Measurements from ENCODE around the gene AHCYL2. TPM values are rescaled to one million over a fixed set of nuclear protein-coding genes. Genes with fewer than 3 reads are reported as not detected.

AHCYL2 gene
- total and polyA plus RNA-seq, 2 experiments from 2014 or later = 7.8 to 29.4 TPM

DNA sequence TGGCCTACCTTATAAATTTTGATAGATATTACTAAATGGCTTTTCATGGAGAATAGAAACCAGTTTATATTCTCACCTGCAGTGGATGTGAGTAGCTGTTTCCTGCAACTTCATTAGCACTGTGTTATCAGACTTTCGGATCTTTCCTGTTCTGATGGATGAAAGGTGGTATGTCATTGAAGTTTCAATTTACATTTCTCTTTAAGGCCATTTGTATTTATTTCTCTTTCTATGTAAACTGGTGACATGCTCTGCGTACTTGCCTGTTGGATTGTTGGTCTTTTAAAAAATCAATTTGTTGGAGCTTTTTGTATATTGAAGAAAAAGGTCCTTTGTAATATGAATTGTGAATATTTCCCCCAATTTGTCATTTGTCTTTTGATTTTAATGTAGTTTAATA is 113.6 kb downstream of the AHCYL2 start:
- H3K79me2 ChIP-seq (replicated peaks; ENCODE audit: insufficient read depth) = no peaks in the 10 kb centered on the region
- Mint-ChIP-seq H3K9me3 (no peaks in the 10 kb centered on the region), H3K36me3 (ENCODE audit: low read depth) (no peaks in the 10 kb centered on the region), H3K27ac (no peak overlapping the region), H3K4me3 (no peak overlapping the region), H3K27me3 (ENCODE audit: insufficient read depth, low read depth, poor library complexity) (peaks cover 2% of the 10 kb centered on the region), H3K4me1 (peaks cover 19% of the 10 kb centered on the region)
- no peaks in the 10 kb centered on the region for H3K27me3 ChIP-seq (ENCODE audit: insufficient read depth)
- no peaks in the 10 kb centered on the region for H4K20me1 ChIP-seq (replicated peaks; ENCODE audit: insufficient read depth)
- DNase-seq (ENCODE audit: low spot score) = no peak
- ATAC-seq = no peak
- no peaks in the 10 kb centered on the region for H3K9me2 ChIP-seq (ENCODE audit: insufficient read depth)
- no peaks in the 10 kb centered on the region for H3K36me3 ChIP-seq (ENCODE audit: insufficient read depth)
- no peak for TF ChIP-seq JUNB (IDR thresholded peaks at IDR 0.05; ENCODE audit: unreplicated experiment)
- TF ChIP-seq STAT1 (IDR thresholded peaks at IDR 0.05; ENCODE audit: unreplicated experiment) = no peak
- no peak for TF ChIP-seq POLR2AphosphoS5 (IDR thresholded peaks at IDR 0.05; ENCODE audit: low read depth)
- TF ChIP-seq, protein P1, sequence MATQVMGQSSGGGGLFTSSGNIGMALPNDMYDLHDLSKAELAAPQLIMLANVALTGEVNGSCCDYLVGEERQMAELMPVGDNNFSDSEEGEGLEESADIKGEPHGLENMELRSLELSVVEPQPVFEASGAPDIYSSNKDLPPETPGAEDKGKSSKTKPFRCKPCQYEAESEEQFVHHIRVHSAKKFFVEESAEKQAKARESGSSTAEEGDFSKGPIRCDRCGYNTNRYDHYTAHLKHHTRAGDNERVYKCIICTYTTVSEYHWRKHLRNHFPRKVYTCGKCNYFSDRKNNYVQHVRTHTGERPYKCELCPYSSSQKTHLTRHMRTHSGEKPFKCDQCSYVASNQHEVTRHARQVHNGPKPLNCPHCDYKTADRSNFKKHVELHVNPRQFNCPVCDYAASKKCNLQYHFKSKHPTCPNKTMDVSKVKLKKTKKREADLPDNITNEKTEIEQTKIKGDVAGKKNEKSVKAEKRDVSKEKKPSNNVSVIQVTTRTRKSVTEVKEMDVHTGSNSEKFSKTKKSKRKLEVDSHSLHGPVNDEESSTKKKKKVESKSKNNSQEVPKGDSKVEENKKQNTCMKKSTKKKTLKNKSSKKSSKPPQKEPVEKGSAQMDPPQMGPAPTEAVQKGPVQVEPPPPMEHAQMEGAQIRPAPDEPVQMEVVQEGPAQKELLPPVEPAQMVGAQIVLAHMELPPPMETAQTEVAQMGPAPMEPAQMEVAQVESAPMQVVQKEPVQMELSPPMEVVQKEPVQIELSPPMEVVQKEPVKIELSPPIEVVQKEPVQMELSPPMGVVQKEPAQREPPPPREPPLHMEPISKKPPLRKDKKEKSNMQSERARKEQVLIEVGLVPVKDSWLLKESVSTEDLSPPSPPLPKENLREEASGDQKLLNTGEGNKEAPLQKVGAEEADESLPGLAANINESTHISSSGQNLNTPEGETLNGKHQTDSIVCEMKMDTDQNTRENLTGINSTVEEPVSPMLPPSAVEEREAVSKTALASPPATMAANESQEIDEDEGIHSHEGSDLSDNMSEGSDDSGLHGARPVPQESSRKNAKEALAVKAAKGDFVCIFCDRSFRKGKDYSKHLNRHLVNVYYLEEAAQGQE (IDR thresholded peaks at IDR 0.05; ENCODE audit: unreplicated experiment) = no peak
- TF ChIP-seq CREB1 (CRISPR knock-in tag; IDR thresholded peaks at IDR 0.05; ENCODE audit: low read depth) = no peak
- TF ChIP-seq, protein P2, sequence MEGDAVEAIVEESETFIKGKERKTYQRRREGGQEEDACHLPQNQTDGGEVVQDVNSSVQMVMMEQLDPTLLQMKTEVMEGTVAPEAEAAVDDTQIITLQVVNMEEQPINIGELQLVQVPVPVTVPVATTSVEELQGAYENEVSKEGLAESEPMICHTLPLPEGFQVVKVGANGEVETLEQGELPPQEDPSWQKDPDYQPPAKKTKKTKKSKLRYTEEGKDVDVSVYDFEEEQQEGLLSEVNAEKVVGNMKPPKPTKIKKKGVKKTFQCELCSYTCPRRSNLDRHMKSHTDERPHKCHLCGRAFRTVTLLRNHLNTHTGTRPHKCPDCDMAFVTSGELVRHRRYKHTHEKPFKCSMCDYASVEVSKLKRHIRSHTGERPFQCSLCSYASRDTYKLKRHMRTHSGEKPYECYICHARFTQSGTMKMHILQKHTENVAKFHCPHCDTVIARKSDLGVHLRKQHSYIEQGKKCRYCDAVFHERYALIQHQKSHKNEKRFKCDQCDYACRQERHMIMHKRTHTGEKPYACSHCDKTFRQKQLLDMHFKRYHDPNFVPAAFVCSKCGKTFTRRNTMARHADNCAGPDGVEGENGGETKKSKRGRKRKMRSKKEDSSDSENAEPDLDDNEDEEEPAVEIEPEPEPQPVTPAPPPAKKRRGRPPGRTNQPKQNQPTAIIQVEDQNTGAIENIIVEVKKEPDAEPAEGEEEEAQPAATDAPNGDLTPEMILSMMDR (conservative IDR thresholded peaks at IDR 0.05; ENCODE audit: low read depth in 2 of 2) = no peak
- no peak for TF ChIP-seq EZH2phosphoT487 (IDR thresholded peaks at IDR 0.05; ENCODE audit: unreplicated experiment)
- TF ChIP-seq, protein P3, sequence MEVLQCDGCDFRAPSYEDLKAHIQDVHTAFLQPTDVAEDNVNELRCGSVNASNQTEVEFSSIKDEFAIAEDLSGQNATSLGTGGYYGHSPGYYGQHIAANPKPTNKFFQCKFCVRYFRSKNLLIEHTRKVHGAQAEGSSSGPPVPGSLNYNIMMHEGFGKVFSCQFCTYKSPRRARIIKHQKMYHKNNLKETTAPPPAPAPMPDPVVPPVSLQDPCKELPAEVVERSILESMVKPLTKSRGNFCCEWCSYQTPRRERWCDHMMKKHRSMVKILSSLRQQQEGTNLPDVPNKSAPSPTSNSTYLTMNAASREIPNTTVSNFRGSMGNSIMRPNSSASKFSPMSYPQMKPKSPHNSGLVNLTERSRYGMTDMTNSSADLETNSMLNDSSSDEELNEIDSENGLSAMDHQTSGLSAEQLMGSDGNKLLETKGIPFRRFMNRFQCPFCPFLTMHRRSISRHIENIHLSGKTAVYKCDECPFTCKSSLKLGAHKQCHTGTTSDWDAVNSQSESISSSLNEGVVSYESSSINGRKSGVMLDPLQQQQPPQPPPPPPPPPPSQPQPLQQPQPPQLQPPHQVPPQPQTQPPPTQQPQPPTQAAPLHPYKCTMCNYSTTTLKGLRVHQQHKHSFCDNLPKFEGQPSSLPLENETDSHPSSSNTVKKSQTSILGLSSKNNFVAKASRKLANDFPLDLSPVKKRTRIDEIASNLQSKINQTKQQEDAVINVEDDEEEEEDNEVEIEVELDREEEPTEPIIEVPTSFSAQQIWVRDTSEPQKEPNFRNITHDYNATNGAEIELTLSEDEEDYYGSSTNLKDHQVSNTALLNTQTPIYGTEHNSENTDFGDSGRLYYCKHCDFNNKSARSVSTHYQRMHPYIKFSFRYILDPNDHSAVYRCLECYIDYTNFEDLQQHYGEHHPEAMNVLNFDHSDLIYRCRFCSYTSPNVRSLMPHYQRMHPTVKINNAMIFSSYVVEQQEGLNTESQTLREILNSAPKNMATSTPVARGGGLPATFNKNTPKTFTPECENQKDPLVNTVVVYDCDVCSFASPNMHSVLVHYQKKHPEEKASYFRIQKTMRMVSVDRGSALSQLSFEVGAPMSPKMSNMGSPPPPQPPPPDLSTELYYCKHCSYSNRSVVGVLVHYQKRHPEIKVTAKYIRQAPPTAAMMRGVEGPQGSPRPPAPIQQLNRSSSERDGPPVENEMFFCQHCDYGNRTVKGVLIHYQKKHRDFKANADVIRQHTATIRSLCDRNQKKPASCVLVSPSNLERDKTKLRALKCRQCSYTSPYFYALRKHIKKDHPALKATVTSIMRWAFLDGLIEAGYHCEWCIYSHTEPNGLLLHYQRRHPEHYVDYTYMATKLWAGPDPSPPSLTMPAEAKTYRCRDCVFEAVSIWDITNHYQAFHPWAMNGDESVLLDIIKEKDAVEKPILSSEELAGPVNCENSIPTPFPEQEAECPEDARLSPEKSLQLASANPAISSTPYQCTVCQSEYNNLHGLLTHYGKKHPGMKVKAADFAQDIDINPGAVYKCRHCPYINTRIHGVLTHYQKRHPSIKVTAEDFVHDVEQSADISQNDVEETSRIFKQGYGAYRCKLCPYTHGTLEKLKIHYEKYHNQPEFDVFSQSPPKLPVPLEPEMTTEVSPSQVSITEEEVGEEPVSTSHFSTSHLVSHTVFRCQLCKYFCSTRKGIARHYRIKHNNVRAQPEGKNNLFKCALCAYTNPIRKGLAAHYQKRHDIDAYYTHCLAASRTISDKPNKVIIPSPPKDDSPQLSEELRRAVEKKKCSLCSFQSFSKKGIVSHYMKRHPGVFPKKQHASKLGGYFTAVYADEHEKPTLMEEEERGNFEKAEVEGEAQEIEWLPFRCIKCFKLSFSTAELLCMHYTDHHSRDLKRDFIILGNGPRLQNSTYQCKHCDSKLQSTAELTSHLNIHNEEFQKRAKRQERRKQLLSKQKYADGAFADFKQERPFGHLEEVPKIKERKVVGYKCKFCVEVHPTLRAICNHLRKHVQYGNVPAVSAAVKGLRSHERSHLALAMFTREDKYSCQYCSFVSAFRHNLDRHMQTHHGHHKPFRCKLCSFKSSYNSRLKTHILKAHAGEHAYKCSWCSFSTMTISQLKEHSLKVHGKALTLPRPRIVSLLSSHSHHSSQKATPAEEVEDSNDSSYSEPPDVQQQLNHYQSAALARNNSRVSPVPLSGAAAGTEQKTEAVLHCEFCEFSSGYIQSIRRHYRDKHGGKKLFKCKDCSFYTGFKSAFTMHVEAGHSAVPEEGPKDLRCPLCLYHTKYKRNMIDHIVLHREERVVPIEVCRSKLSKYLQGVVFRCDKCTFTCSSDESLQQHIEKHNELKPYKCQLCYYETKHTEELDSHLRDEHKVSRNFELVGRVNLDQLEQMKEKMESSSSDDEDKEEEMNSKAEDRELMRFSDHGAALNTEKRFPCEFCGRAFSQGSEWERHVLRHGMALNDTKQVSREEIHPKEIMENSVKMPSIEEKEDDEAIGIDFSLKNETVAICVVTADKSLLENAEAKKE (CRISPR knock-in tag; IDR thresholded peaks at IDR 0.05) = no peak
- TF ChIP-seq EZH2 (IDR thresholded peaks at IDR 0.05; ENCODE audit: low read depth, unreplicated experiment) = no peak
- TF ChIP-seq, protein P4, sequence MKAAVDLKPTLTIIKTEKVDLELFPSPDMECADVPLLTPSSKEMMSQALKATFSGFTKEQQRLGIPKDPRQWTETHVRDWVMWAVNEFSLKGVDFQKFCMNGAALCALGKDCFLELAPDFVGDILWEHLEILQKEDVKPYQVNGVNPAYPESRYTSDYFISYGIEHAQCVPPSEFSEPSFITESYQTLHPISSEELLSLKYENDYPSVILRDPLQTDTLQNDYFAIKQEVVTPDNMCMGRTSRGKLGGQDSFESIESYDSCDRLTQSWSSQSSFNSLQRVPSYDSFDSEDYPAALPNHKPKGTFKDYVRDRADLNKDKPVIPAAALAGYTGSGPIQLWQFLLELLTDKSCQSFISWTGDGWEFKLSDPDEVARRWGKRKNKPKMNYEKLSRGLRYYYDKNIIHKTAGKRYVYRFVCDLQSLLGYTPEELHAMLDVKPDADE (IDR thresholded peaks at IDR 0.05) = no peak
- no peak for TF ChIP-seq NANOG (IDR thresholded peaks at IDR 0.05; ENCODE audit: borderline replicate concordance)
- TF ChIP-seq ZNF114 (CRISPR knock-in tag; IDR thresholded peaks at IDR 0.05) = no peak
- TF ChIP-seq ZNF331 (CRISPR knock-in tag; IDR thresholded peaks at IDR 0.05; ENCODE audit: low read depth) = no peak
- no peak overlapping the region for H3K27ac ChIP-seq (ENCODE audit: low read depth)
- H3K4me1 ChIP-seq (ENCODE audit: insufficient read depth) = peaks cover 17% of the 10 kb centered on the region
- no peak overlapping the region for H3K4me3 ChIP-seq
- no peak overlapping the region for H2AFZ ChIP-seq
- no peaks in the 10 kb centered on the region for H3F3A ChIP-seq (replicated peaks; ENCODE audit: low read depth)
- H3K4me2 ChIP-seq = no peak overlapping the region

All from GM23338 (cell line).